ENCODE data around the gene DNAJC5.

The DNAJC5 gene

GRCh38 chr20:63885264-63886053 lies 9.5 kb upstream of the DNAJC5 start:
- no peak for DNase-seq

- no peak for DNase-seq
These were observed 8.9 kb upstream of the DNAJC5 start for GRCh38 chr20:63886054-63886419.

- no peak for DNase-seq
These were observed 8.0 kb upstream of the DNAJC5 start for GRCh38 chr20:63886921-63887320.

- DNase-seq = no peak
These were observed 5.4 kb upstream of the DNAJC5 start for GRCh38 chr20:63889241-63890200.

- no peak for DNase-seq
These were observed 4.7 kb upstream of the DNAJC5 start for GRCh38 chr20:63890201-63890576.

GRCh38 chr20:63890616-63891015 lies 4.3 kb upstream of the DNAJC5 start:
- DNase-seq = no peak

GRCh38 chr20:63891061-63892002 lies 3.6 kb upstream of the DNAJC5 start:
- DNase-seq = no peak

- no peak for DNase-seq
These were observed 2.5 kb upstream of the DNAJC5 start for GRCh38 chr20:63892402-63892801.

- DNase-seq = no peak
These were observed 948 bp upstream of the DNAJC5 start for GRCh38 chr20:63893999-63894357.

GRCh38 chr20:63895202-63895951 lies 451 bp downstream of the DNAJC5 start:
- no peak for DNase-seq

GRCh38 chr20:63895952-63896263 lies 982 bp downstream of the DNAJC5 start:
- peak; percentile 51 for DNase-seq

- DNase-seq = no peak
These were observed 1.6 kb downstream of the DNAJC5 start for GRCh38 chr20:63896264-63897105.

- DNase-seq = no peak
These were observed 3.1 kb downstream of the DNAJC5 start for GRCh38 chr20:63897978-63898561.

- no peak for DNase-seq
These were observed 4.1 kb downstream of the DNAJC5 start for GRCh38 chr20:63898882-63899558.

GRCh38 chr20:63900413-63900812 lies 5.5 kb downstream of the DNAJC5 start:
- DNase-seq = no peak

GRCh38 chr20:63903796-63904561 lies 9.1 kb downstream of the DNAJC5 start:
- no peak for DNase-seq

- DNase-seq = no peak
These were observed 13.2 kb downstream of the DNAJC5 start for GRCh38 chr20:63908008-63908682.

- no peak for DNase-seq
These were observed 16.2 kb downstream of the DNAJC5 start for GRCh38 chr20:63911176-63911575.

GRCh38 chr20:63913768-63914167 lies 18.8 kb downstream of the DNAJC5 start:
- DNase-seq = no peak

Data from central memory CD4-positive, alpha-beta T cell (primary cell).